CD4-positive, alpha-beta memory T cell (primary cell): ENCODE measurements around the gene METRNL. TPM values are rescaled to one million over a fixed set of nuclear protein-coding genes. Genes with fewer than 3 reads are reported as not detected.
A peak's percentile ranks its signal among the peaks of the same experiment; 100 is the strongest.

ENCODE experiments used
- CTCF ChIA-PET: fragments of 350-600 bp; sonication (Branson Sonifier 250); formaldehyde crosslinking; loops from one replicate; lab custom pipeline; 2021; ENCODE audit warnings: inconsistent platforms; ENCODE audit not compliant: partially characterized antibody; lab: Charles Lee
- POLR2A ChIA-PET: fragments of 350-600 bp; sonication (Branson Sonifier 250); formaldehyde crosslinking; loops from one replicate; lab custom pipeline; 2021; ENCODE audit not compliant: partially characterized antibody; lab: Charles Lee
- DNase-seq, 5 donors: peaks; one replicate each; pipeline versions ENCODE4 v3.0.0 to v3.0.0-alpha.2; 2020 to 2022; ENCODE audit warnings: mixed read lengths in 1 of 5
- H3K27ac ChIP-seq: one replicate; pipeline ENCODE4 v1.7.0; 2013; ENCODE audit warnings: low read depth, low read length
- H3K27me3 ChIP-seq: 2 replicates; pipeline ENCODE4 v1.7.0; 2013; ENCODE audit warnings: mild to moderate bottlenecking, low read length, moderate library complexity; ENCODE audit not compliant: insufficient read depth
- H3K36me3 ChIP-seq: 2 replicates; pipeline ENCODE4 v1.7.0; 2013; ENCODE audit warnings: mild to moderate bottlenecking, low read length, moderate library complexity; ENCODE audit not compliant: insufficient read depth
- H3K4me1 ChIP-seq: 2 replicates; pipeline ENCODE4 v1.7.0; 2013; ENCODE audit warnings: mild to moderate bottlenecking, low read length, moderate library complexity; ENCODE audit not compliant: insufficient read depth
- H3K4me3 ChIP-seq, 2 donors: one replicate each; pipeline ENCODE4 v1.7.0; 2013; ENCODE audit warnings: low read length in 2 of 2, mild to moderate bottlenecking in 1 of 2
- H3K9me3 ChIP-seq, 2 donors: one replicate each; pipeline ENCODE4 v1.7.0; 2013; ENCODE audit warnings: low read length in 2 of 2, control low read depth in 1 of 2; ENCODE audit not compliant: control insufficient read depth in 1 of 2
- H3K27ac Mint-ChIP-seq, 7 donors: one replicate each; pipeline ENCODE4 v1.8.0; 2020 to 2021; ENCODE audit warnings: mixed read lengths in 7 of 7, mild to moderate bottlenecking in 6 of 7, inconsistent platforms in 3 of 7, moderate library complexity in 3 of 7
- H3K27me3 Mint-ChIP-seq, 2 donors: one replicate each; pipeline ENCODE4 v1.8.0; 2020 to 2021; ENCODE audit warnings: mixed read lengths in 2 of 2
- H3K36me3 Mint-ChIP-seq, 2 donors: one replicate each; pipeline ENCODE4 v1.8.0; 2020 to 2021; ENCODE audit warnings: mixed read lengths in 2 of 2, inconsistent platforms in 1 of 2, mild to moderate bottlenecking in 1 of 2
- H3K4me1 Mint-ChIP-seq, 4 donors: one replicate each; pipeline ENCODE4 v1.8.0; 2020 to 2021; ENCODE audit warnings: mixed read lengths in 4 of 4, mild to moderate bottlenecking in 1 of 4
- H3K4me3 Mint-ChIP-seq, 8 donors: one replicate each; pipeline ENCODE4 v1.8.0; 2020 to 2021; ENCODE audit warnings: mixed read lengths in 8 of 8, mild to moderate bottlenecking in 7 of 8, moderate library complexity in 6 of 8, inconsistent platforms in 3 of 8
- H3K9me3 Mint-ChIP-seq, 8 donors: one replicate each; pipeline ENCODE4 v1.8.0; 2020 to 2021; ENCODE audit warnings: mixed read lengths in 8 of 8, mild to moderate bottlenecking in 5 of 8, inconsistent platforms in 3 of 8, moderate library complexity in 1 of 8
- intact Hi-C: fragments of 100-400 bp; cut with micrococcal nuclease; formaldehyde crosslinking; loops from one replicate; pipeline ENCODE4 v1.15.1; 2023
- polyA plus RNA-seq, 2 donors: library from polyadenylated mRNA; unstranded; fragments of 300-500 nt; fragmentation: Illumina TruSeq; gene quantifications; one replicate each; pipeline ENCODE4 v1.2.3, GENCODE V29; 2021
- total RNA-seq, 2 experiments: library from RNA; stranded (reverse); gene quantifications; one replicate each; pipeline ENCODE4 v1.2.3, GENCODE V29; 2021

The METRNL gene
- total and polyA plus RNA-seq, 4 experiments from 2014 or later, result 0.67 to 6.5 (median 4.0) TPM

- Mint-ChIP-seq H3K27me3 (no peaks in the 10 kb centered on the region), H3K36me3 (peaks cover 0 to 7% of the 10 kb centered on the region in 2 donors), H3K27ac (no peak overlapping the region), H3K9me3 (peaks cover 0 to 6% (median 0%) of the 10 kb centered on the region in 8 donors), H3K4me3 (peak overlapping the region in 1 of 8 donors; percentile 16), H3K4me1 (peaks cover 10 to 36% (median 24%) of the 10 kb centered on the region in 4 donors)
- Histone ChIP-seq H3K27ac (no peak overlapping the region), H3K27me3 (no peaks in the 10 kb centered on the region), H3K4me1 (peaks cover 30% of the 10 kb centered on the region), H3K36me3 (no peaks in the 10 kb centered on the region), H3K4me3 (no peak overlapping the region), H3K9me3 (no peaks in the 10 kb centered on the region)
- DNase-seq, result no peak
- intact Hi-C loops, result no loop called here
- ChIA-PET CTCF (interaction anchor here (1.0 kb wide), 1 partner anchor 21 kb away, joined by 3 read pairs; no protein-coding TSS in a partner anchor), POLR2A (no interaction called here)
Observed at GRCh38 chr17:83085103-83085502, 5.7 kb downstream of the METRNL start.

- Histone ChIP-seq H3K9me3 (no peaks in the 10 kb centered on the region), H3K36me3 (no peaks in the 10 kb centered on the region), H3K27me3 (no peaks in the 10 kb centered on the region), H3K4me3 (no peak overlapping the region), H3K27ac (no peak overlapping the region), H3K4me1 (peaks cover 30% of the 10 kb centered on the region)
- intact Hi-C loops, result no loop called here
- H3K36me3 Mint-ChIP-seq, result peaks cover 0 to 7% of the 10 kb centered on the region in 2 donors
- POLR2A ChIA-PET, result no interaction called here
- peak overlapping the region in 2 of 8 donors; percentile 31 to 62 for H3K4me3 Mint-ChIP-seq
- peak overlapping the region in 2 of 7 donors; percentile 42 to 46 for H3K27ac Mint-ChIP-seq
- peaks cover 0 to 6% (median 0%) of the 10 kb centered on the region in 8 donors for H3K9me3 Mint-ChIP-seq
- no peaks in the 10 kb centered on the region for H3K27me3 Mint-ChIP-seq
- peaks cover 10 to 36% (median 24%) of the 10 kb centered on the region in 4 donors for H3K4me1 Mint-ChIP-seq
- CTCF ChIA-PET, result interaction anchor here (1.0 kb wide), 1 partner anchor 21 kb away, joined by 3 read pairs; no protein-coding TSS in a partner anchor
- DNase-seq, result no peak
Observed at GRCh38 chr17:83085526-83086198, 6.3 kb downstream of the METRNL start.

DNA sequence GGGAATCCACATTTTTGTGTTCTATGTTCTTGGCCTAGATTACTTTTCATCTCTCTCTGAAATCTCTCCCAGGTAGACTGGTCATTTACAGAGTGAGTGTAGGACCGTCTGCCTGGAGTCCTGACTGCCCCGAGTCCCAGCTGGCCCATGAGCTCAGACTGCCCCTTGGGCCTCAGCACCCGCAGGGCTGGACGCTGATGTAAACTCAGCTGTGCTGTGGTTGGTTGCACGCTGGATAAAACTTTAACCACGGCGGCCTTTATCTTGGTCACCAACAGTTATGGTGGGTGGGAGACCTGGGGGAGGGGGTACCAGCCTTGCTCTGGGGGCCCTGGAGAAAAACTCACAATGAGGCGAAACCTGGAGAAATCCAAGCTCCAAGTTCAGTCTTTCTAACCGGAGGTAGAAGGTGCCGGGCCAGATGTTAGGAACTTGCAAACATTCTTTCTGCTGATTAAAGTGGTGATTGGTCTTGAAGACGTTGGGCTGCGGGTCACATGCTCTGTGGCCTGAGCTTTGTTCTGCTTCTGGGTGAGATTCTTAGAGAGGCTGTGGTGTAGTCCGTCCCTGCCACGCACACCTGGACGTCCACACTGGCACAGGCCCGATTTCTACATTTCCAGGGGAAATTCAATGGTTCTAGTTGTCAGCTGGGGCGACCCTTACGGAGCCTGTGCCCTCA lies 6.9 kb downstream of the METRNL start:
- Histone ChIP-seq H3K27me3 (no peaks in the 10 kb centered on the region), H3K36me3 (no peaks in the 10 kb centered on the region), H3K27ac (no peak overlapping the region), H3K4me3 (no peak overlapping the region), H3K4me1 (peaks cover 30% of the 10 kb centered on the region), H3K9me3 (no peaks in the 10 kb centered on the region)
- peaks cover 11 to 36% (median 24%) of the 10 kb centered on the region in 4 donors for H3K4me1 Mint-ChIP-seq
- peak overlapping the region in 3 of 7 donors; percentile 28 to 46 (median 42) for H3K27ac Mint-ChIP-seq
- intact Hi-C loops, result no loop called here
- H3K4me3 Mint-ChIP-seq, result peak overlapping the region in 2 of 8 donors; percentile 31 to 62
- ChIA-PET POLR2A (no interaction called here), CTCF (interaction anchor here (1.0 kb wide), 1 partner anchor 22 kb away, joined by 3 read pairs; no protein-coding TSS in a partner anchor)
- peaks cover 0 to 7% of the 10 kb centered on the region in 2 donors for H3K36me3 Mint-ChIP-seq
- no peaks in the 10 kb centered on the region for H3K27me3 Mint-ChIP-seq
- H3K9me3 Mint-ChIP-seq, result peaks cover 0 to 6% (median 0%) of the 10 kb centered on the region in 8 donors
- no peak for DNase-seq

GRCh38 chr17:83086907-83087787 lies 7.7 kb downstream of the METRNL start:
- POLR2A ChIA-PET, result no interaction called here
- Mint-ChIP-seq H3K4me3 (no peak overlapping the region), H3K4me1 (peaks cover 11 to 35% (median 22%) of the 10 kb centered on the region in 4 donors), H3K36me3 (peaks cover 0 to 9% of the 10 kb centered on the region in 2 donors), H3K27me3 (no peaks in the 10 kb centered on the region), H3K9me3 (peaks cover 0 to 2% (median 0%) of the 10 kb centered on the region in 8 donors), H3K27ac (no peak overlapping the region)
- H3K27me3 ChIP-seq, result no peaks in the 10 kb centered on the region
- H3K9me3 ChIP-seq, result no peaks in the 10 kb centered on the region
- no peak overlapping the region for H3K27ac ChIP-seq
- H3K4me3 ChIP-seq, result no peak overlapping the region
- CTCF ChIA-PET, result no interaction called here
- H3K36me3 ChIP-seq, result no peaks in the 10 kb centered on the region
- intact Hi-C loops, result no loop called here
- DNase-seq, result no peak
- H3K4me1 ChIP-seq, result peaks cover 24% of the 10 kb centered on the region

- Histone ChIP-seq H3K9me3 (no peaks in the 10 kb centered on the region), H3K36me3 (no peaks in the 10 kb centered on the region), H3K27me3 (no peaks in the 10 kb centered on the region), H3K27ac (no peak overlapping the region), H3K4me3 (no peak overlapping the region), H3K4me1 (peaks cover 24% of the 10 kb centered on the region)
- no peak overlapping the region for H3K4me3 Mint-ChIP-seq
- CTCF ChIA-PET, result no interaction called here
- intact Hi-C loops, result no loop called here
- H3K36me3 Mint-ChIP-seq, result peaks cover 0 to 9% of the 10 kb centered on the region in 2 donors
- H3K27me3 Mint-ChIP-seq, result no peaks in the 10 kb centered on the region
- POLR2A ChIA-PET, result no interaction called here
- H3K27ac Mint-ChIP-seq, result no peak overlapping the region
- H3K9me3 Mint-ChIP-seq, result peaks cover 0 to 2% (median 0%) of the 10 kb centered on the region in 8 donors
- DNase-seq, result no peak
- H3K4me1 Mint-ChIP-seq, result peaks cover 9 to 28% (median 16%) of the 10 kb centered on the region in 4 donors
Observed at GRCh38 chr17:83087788-83088360, 8.5 kb downstream of the METRNL start.

GRCh38 chr17:83088451-83088850 lies 9.0 kb downstream of the METRNL start:
- peaks cover 4 to 22% (median 12%) of the 10 kb centered on the region in 4 donors for H3K4me1 Mint-ChIP-seq
- H3K27me3 Mint-ChIP-seq, result no peaks in the 10 kb centered on the region
- no peak overlapping the region for H3K27ac ChIP-seq
- POLR2A ChIA-PET, result no interaction called here
- DNase-seq, result no peak
- intact Hi-C loops, result no loop called here
- peaks cover 18% of the 10 kb centered on the region for H3K4me1 ChIP-seq
- no peak overlapping the region for H3K4me3 ChIP-seq
- H3K9me3 Mint-ChIP-seq, result peaks cover 0 to 2% (median 0%) of the 10 kb centered on the region in 8 donors
- no peaks in the 10 kb centered on the region for H3K27me3 ChIP-seq
- H3K27ac Mint-ChIP-seq, result no peak overlapping the region
- H3K4me3 Mint-ChIP-seq, result no peak overlapping the region
- no peaks in the 10 kb centered on the region for H3K36me3 ChIP-seq
- peaks cover 0 to 8% of the 10 kb centered on the region in 2 donors for H3K36me3 Mint-ChIP-seq
- CTCF ChIA-PET, result no interaction called here
- no peaks in the 10 kb centered on the region for H3K9me3 ChIP-seq
